Liver (tissue), 9 donors: ENCODE data around the gene LRRC28. TPM values are rescaled to one million over a fixed set of nuclear protein-coding genes. Genes with fewer than 3 reads are reported as not detected.
"Not testable (repeated sequence)": the region's sequence is repeated elsewhere in the genome, so short reads cannot be mapped to it uniquely, and the experiment has no call there.

Source experiments
- DNase-seq: peaks from one replicate; pipeline ENCODE4 v3.0.0-alpha.2; 2017; ENCODE audit warnings: low spot score
- H3K27ac ChIP-seq, 2 donors: one replicate each; pipeline ENCODE4 v1.7.0; 2013; ENCODE audit warnings: inconsistent platforms in 2 of 2, low read length in 2 of 2, control low read depth in 1 of 2, low read depth in 1 of 2, mild to moderate bottlenecking in 1 of 2
- H3K27me3 ChIP-seq, 4 donors: one replicate each; pipeline versions ENCODE4 v1.6.1 to v1.7.0; 2013; ENCODE audit warnings: low read length in 3 of 4, inconsistent platforms in 1 of 4, mild to moderate bottlenecking in 1 of 4, moderate library complexity in 1 of 4; ENCODE audit not compliant: control insufficient read depth in 4 of 4, insufficient read depth in 4 of 4
- H3K36me3 ChIP-seq, 4 donors: one replicate each; pipeline versions ENCODE4 v1.6.1 to v1.7.0; 2013; ENCODE audit warnings: low read length in 3 of 4, mild to moderate bottlenecking in 3 of 4, low read depth in 1 of 4, moderate library complexity in 1 of 4; ENCODE audit not compliant: control insufficient read depth in 4 of 4, insufficient read depth in 3 of 4
- H3K4me1 ChIP-seq, 4 donors: one replicate each; pipeline versions ENCODE4 v1.6.1 to v1.7.0; 2013; ENCODE audit warnings: low read length in 3 of 4, mild to moderate bottlenecking in 3 of 4, moderate library complexity in 1 of 4; ENCODE audit not compliant: control insufficient read depth in 4 of 4, insufficient read depth in 4 of 4
- H3K4me3 ChIP-seq, 3 donors: one replicate each; pipeline versions ENCODE4 v1.6.1 to v1.7.0; 2013; ENCODE audit warnings: low read length in 3 of 3, control low read depth in 1 of 3, low read depth in 1 of 3, mild to moderate bottlenecking in 1 of 3
- H3K9ac ChIP-seq, 2 donors: one replicate each; pipeline ENCODE4 v1.7.0; 2013; ENCODE audit warnings: low read length in 2 of 2, mild to moderate bottlenecking in 2 of 2, moderate library complexity in 2 of 2, control low read depth in 1 of 2, low read depth in 1 of 2
- H3K9me3 ChIP-seq, 4 donors: one replicate each; pipeline versions ENCODE4 v1.6.1 to v1.7.0; 2013; ENCODE audit warnings: low read length in 3 of 4; ENCODE audit not compliant: control insufficient read depth in 4 of 4
- EGR1 ChIP-seq, 2 donors: IDR thresholded peaks; 2 replicates each; pipeline ENCODE4 v1.6.1; 2016 to 2018; ENCODE audit warnings: antibody characterized with exemption in 2 of 2, low read depth in 2 of 2
- FOXA1 ChIP-seq: IDR thresholded peaks from 2 replicates; pipeline ENCODE4 v1.6.1; 2016; ENCODE audit warnings: antibody characterized with exemption
- HNF4A ChIP-seq, 2 donors: conservative IDR thresholded peaks; 2 replicates each; pipeline ENCODE4 v1.6.1; 2016; ENCODE audit warnings: antibody characterized with exemption in 2 of 2, mild to moderate bottlenecking in 2 of 2
- HNF4G ChIP-seq: IDR thresholded peaks from 2 replicates; pipeline ENCODE4 v1.6.1; 2016; ENCODE audit warnings: antibody characterized with exemption
- JUND ChIP-seq, 2 donors: IDR thresholded peaks; 2 replicates each; pipeline ENCODE4 v1.6.1; 2016; ENCODE audit warnings: antibody characterized with exemption in 2 of 2
- NR2F2 ChIP-seq: IDR thresholded peaks from 2 replicates; pipeline ENCODE4 v1.6.1; 2016; ENCODE audit warnings: antibody characterized with exemption
- RAD21 ChIP-seq, 2 donors: IDR thresholded peaks; 2 replicates each; pipeline ENCODE4 v1.6.1; 2016; ENCODE audit warnings: antibody characterized with exemption in 2 of 2, mild to moderate bottlenecking in 2 of 2
- RXRA ChIP-seq, 2 donors: IDR thresholded peaks; 2 replicates each; pipeline ENCODE4 v1.6.1; 2017 to 2018; ENCODE audit warnings: antibody characterized with exemption in 2 of 2, mild to moderate bottlenecking in 1 of 2
- TAF1 ChIP-seq: conservative IDR thresholded peaks from 2 replicates; pipeline ENCODE4 v1.6.1; 2016; ENCODE audit warnings: antibody characterized with exemption, mild to moderate bottlenecking
- YY1 ChIP-seq: IDR thresholded peaks from 2 replicates; pipeline ENCODE4 v1.6.1; 2016; ENCODE audit warnings: antibody characterized with exemption, mild to moderate bottlenecking
- WGBS: extraction: QIAGEN DNeasy Blood & Tissue Kit; methylation state at CpG from one replicate; pipeline ENCODE4 v1.1.7; 2013; 5-methylcytosine and 5-hydroxymethylcytosine counted together
- polyA plus RNA-seq, 2 donors: library from polyadenylated mRNA; stranded (reverse) in 1 of 2; unstranded in 1 of 2; fragments of 200-250 nt in 1 of 2; fragments of >200 nt in 1 of 2; fragmentation: Nextera tagmentation in 1 of 2; extraction: Ambion mirVana in 1 of 2; gene quantifications; one replicate each; pipeline versions ENCODE4 v1.2.1 to v1.2.3, GENCODE V29; 2013 to 2015
- total RNA-seq, 2 donors: library from RNA; depleted of rRNA; stranded (reverse); fragments of >200 nt; gene quantifications; one replicate each; pipeline ENCODE4 v1.2.3, GENCODE V29; 2014
- TF ChIP-seq, protein P1 (sequence below): IDR thresholded peaks from 2 replicates; pipeline ENCODE4 v1.6.1; 2016; ENCODE audit warnings: antibody characterized with exemption
- TF ChIP-seq, protein P2 (sequence below): IDR thresholded peaks from 2 replicates; pipeline ENCODE4 v1.6.1; 2016; ENCODE audit warnings: antibody characterized with exemption, mild to moderate bottlenecking
- donor health status: healthy.
- donor health status: healthy.
- donor health status: healthy.
- donor health status: healthy.
- donor health status: healthy.

Gene LRRC28
- total and polyA plus RNA-seq, 4 donors: 15.4 to 46.6 (median 41.0) TPM

DNA sequence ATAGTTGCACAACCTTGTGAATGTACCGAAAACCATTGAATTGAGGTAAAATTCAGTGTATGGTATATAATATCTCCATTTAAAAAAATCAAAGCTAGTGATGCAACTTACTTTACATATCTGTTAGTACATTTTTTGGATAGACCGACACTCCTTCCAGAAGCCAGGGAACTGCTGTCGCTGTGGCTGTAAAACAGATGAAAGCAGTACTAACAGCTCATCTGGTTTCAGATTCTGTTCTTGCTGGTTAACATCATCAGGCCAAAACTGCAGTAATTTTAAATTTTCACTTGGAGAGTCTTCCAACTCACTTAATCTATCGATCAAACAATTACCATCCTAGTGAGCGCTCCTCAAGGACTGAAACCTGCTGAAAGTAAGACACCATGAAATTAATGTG, 145.1 kb downstream of the LRRC28 start:
- Histone ChIP-seq H3K9me3 (no peaks in the 10 kb centered on the region), H3K27me3 (no peaks in the 10 kb centered on the region), H3K9ac (no peak overlapping the region), H3K4me1 (peaks cover 0 to 12% (median 2%) of the 10 kb centered on the region in 4 donors), H3K36me3 (no peaks in the 10 kb centered on the region), H3K4me3 (no peak overlapping the region), H3K27ac (no peak overlapping the region)
- WGBS: 94% methylated on average over 5 of the region's 5 CpGs
- TF ChIP-seq EGR1 (IDR thresholded peaks at IDR 0.05; ENCODE audit: low read depth in 2 of 2) (no peak), RXRA (IDR thresholded peaks at IDR 0.05) (no peak)
- TF ChIP-seq, protein P1, sequence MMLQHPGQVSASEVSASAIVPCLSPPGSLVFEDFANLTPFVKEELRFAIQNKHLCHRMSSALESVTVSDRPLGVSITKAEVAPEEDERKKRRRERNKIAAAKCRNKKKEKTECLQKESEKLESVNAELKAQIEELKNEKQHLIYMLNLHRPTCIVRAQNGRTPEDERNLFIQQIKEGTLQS: no peak
- no peak for DNase-seq

GRCh38 chr15:99399061-99399460, 147.8 kb downstream of the LRRC28 start:
- peaks cover 3 to 19% (median 6%) of the 10 kb centered on the region in 4 donors for H3K4me1 ChIP-seq
- no peak for DNase-seq
- H3K4me3 ChIP-seq: no peak overlapping the region
- no peaks in the 10 kb centered on the region for H3K9me3 ChIP-seq
- 89% methylated on average over 5 of the region's 5 CpGs for WGBS
- no peaks in the 10 kb centered on the region for H3K36me3 ChIP-seq
- H3K27me3 ChIP-seq: no peaks in the 10 kb centered on the region
- no peak for TF ChIP-seq NR2F2
- TF ChIP-seq HNF4A (conservative IDR thresholded peaks at IDR 0.05): no peak
- TF ChIP-seq, protein P2, sequence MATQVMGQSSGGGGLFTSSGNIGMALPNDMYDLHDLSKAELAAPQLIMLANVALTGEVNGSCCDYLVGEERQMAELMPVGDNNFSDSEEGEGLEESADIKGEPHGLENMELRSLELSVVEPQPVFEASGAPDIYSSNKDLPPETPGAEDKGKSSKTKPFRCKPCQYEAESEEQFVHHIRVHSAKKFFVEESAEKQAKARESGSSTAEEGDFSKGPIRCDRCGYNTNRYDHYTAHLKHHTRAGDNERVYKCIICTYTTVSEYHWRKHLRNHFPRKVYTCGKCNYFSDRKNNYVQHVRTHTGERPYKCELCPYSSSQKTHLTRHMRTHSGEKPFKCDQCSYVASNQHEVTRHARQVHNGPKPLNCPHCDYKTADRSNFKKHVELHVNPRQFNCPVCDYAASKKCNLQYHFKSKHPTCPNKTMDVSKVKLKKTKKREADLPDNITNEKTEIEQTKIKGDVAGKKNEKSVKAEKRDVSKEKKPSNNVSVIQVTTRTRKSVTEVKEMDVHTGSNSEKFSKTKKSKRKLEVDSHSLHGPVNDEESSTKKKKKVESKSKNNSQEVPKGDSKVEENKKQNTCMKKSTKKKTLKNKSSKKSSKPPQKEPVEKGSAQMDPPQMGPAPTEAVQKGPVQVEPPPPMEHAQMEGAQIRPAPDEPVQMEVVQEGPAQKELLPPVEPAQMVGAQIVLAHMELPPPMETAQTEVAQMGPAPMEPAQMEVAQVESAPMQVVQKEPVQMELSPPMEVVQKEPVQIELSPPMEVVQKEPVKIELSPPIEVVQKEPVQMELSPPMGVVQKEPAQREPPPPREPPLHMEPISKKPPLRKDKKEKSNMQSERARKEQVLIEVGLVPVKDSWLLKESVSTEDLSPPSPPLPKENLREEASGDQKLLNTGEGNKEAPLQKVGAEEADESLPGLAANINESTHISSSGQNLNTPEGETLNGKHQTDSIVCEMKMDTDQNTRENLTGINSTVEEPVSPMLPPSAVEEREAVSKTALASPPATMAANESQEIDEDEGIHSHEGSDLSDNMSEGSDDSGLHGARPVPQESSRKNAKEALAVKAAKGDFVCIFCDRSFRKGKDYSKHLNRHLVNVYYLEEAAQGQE: no peak
- no peak for TF ChIP-seq RAD21 (IDR thresholded peaks at IDR 0.05)
- no peak for TF ChIP-seq JUND (IDR thresholded peaks at IDR 0.05)
- TF ChIP-seq FOXA1: no peak
- TF ChIP-seq RXRA (IDR thresholded peaks at IDR 0.05): no peak
- H3K27ac ChIP-seq: no peak overlapping the region
- no peak overlapping the region for H3K9ac ChIP-seq

- H3K9ac ChIP-seq: no peak overlapping the region
- TF ChIP-seq, protein P1: no peak
- TF ChIP-seq HNF4G (no peak), TAF1 (no peak), YY1 (no peak), NR2F2 (no peak), RXRA (IDR thresholded peaks at IDR 0.05) (no peak)
- TF ChIP-seq, protein P2: no peak
- peaks cover 3 to 19% (median 6%) of the 10 kb centered on the region in 4 donors for H3K4me1 ChIP-seq
- no peaks in the 10 kb centered on the region for H3K36me3 ChIP-seq
- DNase-seq: no peak
- H3K4me3 ChIP-seq: no peak overlapping the region
- no peaks in the 10 kb centered on the region for H3K27me3 ChIP-seq
- no peaks in the 10 kb centered on the region for H3K9me3 ChIP-seq
- no peak overlapping the region for H3K27ac ChIP-seq
- WGBS: 96% methylated on average over 4 of the region's 4 CpGs
Measured at GRCh38 chr15:99399618-99400017, 148.3 kb downstream of the LRRC28 start.

- not testable (repeated sequence) for H3K9ac ChIP-seq, H3K9me3 ChIP-seq, H3K4me3 ChIP-seq, DNase-seq, H3K27me3 ChIP-seq, H3K36me3 ChIP-seq, H3K27ac ChIP-seq
- WGBS: 94% methylated on average over 4 of the region's 4 CpGs
- H3K4me1 ChIP-seq: peaks cover 3 to 19% (median 6%) of the 10 kb centered on the region in 4 donors
Measured at GRCh38 chr15:99401216-99401615, 149.9 kb downstream of the LRRC28 start.
